ENCODE measurements around the gene EEFSEC.

The EEFSEC gene

GRCh38 chr3:128316481-128316891 is 163.2 kb downstream of the EEFSEC start:
- DNase-seq (ENCODE audit: low spot score) = no peak

- no peak for DNase-seq (ENCODE audit: low spot score)
Observed at GRCh38 chr3:128317101-128317697, 163.9 kb downstream of the EEFSEC start.

GRCh38 chr3:128317698-128318231 is 164.5 kb downstream of the EEFSEC start:
- DNase-seq (ENCODE audit: low spot score) = no peak

- DNase-seq (ENCODE audit: low spot score) = no peak
Observed at GRCh38 chr3:128318275-128318941, 165.1 kb downstream of the EEFSEC start.

GRCh38 chr3:128319107-128319506 is 165.8 kb downstream of the EEFSEC start:
- DNase-seq (ENCODE audit: low spot score) = no peak

GRCh38 chr3:128319741-128320141 is 166.5 kb downstream of the EEFSEC start:
- no peak for DNase-seq (ENCODE audit: low spot score)

- DNase-seq (ENCODE audit: low spot score) = no peak
Observed at GRCh38 chr3:128320551-128321340, 167.5 kb downstream of the EEFSEC start.

- DNase-seq (ENCODE audit: low spot score) = no peak
Observed at GRCh38 chr3:128321418-128321817, 168.1 kb downstream of the EEFSEC start.

- DNase-seq (ENCODE audit: low spot score) = peak; percentile 51
Observed at GRCh38 chr3:128322030-128323022, 169.0 kb downstream of the EEFSEC start.

GRCh38 chr3:128323206-128324081 is 170.2 kb downstream of the EEFSEC start:
- DNase-seq (ENCODE audit: low spot score) = no peak

GRCh38 chr3:128324911-128325592 is 171.8 kb downstream of the EEFSEC start:
- DNase-seq (ENCODE audit: low spot score) = no peak

GRCh38 chr3:128326051-128326823 is 173.0 kb downstream of the EEFSEC start:
- DNase-seq (ENCODE audit: low spot score) = no peak

- no peak for DNase-seq (ENCODE audit: low spot score)
Observed at GRCh38 chr3:128327606-128328031, 174.3 kb downstream of the EEFSEC start.

- DNase-seq (ENCODE audit: low spot score) = no peak
Observed at GRCh38 chr3:128328546-128329458, 175.5 kb downstream of the EEFSEC start.

GRCh38 chr3:128329491-128330213 is 176.4 kb downstream of the EEFSEC start:
- DNase-seq (ENCODE audit: low spot score) = no peak

GRCh38 chr3:128330214-128330842 is 177.0 kb downstream of the EEFSEC start:
- DNase-seq (ENCODE audit: low spot score) = no peak

GRCh38 chr3:128334086-128334645 is 180.9 kb downstream of the EEFSEC start:
- DNase-seq (ENCODE audit: low spot score) = no peak

Measured in COLO829 (cell line).